T-helper 2 cell (primary cell): Measurements from ENCODE around the gene MOK.
A peak's percentile ranks its signal among the peaks of the same experiment; 100 is the strongest.

Experiments used
- DNase-seq, 5 experiments: peaks; one replicate each; pipeline versions ENCODE4 v3.0.0 to v3.0.0-alpha.2; 2012 to 2022

Gene MOK

GRCh38 chr14:102283631-102284129 is 21.3 kb downstream of the MOK start:
- DNase-seq: no peak

DNA sequence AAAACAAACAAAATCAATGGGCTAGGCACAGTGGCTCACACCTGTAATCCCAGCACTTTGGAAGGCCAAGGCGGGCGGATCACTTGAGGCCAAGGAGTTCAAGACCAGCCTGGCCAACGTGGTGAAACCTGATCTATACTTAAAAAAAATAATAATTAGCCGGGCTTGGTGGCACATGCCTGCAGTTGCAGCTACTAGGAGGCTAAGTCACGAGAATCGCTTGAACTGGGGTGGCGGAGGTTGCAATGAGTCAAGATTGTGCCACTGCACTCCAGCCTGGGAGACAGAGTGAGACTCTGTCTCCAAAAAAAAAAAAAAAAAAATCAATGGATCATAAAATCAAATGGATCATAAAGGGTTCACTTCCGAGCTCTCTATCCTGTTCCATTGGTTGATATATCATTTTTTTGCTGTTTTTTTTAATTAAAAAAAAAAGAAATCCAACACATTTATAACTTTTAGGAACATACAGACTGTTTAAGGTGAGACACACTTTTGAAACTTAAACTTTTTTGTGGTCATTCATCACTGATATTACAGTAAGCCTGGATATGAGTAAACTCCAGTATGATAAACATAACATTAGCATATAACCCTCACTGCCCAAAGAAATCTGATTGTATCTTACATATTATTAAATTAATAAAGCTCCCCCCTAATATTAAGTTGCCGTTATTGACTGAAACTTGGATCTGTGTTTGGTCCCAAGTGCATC is 22.1 kb downstream of the MOK start:
- DNase-seq: no peak

GRCh38 chr14:102280376-102280962 is 24.5 kb downstream of the MOK start:
- no peak for DNase-seq

- DNase-seq: no peak
Measured at GRCh38 chr14:102279688-102280348, 25.1 kb downstream of the MOK start.

DNA sequence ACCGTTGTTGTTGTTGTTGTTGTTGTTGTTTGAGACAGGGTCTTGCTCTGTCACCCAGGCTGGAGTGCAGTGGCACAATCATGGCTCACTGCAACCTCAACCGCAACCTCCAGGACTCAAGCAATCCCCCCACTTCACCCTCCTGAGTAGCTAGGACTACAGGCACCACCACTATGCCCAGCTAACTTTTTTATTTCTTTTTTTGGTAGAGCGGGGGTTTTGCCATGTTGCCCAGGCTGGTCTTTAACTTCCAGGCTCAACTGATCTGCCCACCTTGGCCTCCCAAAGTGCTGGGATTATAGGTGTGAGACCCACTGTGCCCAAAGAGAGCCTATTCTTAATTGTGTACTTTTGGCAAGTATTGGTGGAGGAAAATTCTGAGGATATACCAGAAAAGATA is 25.7 kb downstream of the MOK start:
- DNase-seq: no peak

DNA sequence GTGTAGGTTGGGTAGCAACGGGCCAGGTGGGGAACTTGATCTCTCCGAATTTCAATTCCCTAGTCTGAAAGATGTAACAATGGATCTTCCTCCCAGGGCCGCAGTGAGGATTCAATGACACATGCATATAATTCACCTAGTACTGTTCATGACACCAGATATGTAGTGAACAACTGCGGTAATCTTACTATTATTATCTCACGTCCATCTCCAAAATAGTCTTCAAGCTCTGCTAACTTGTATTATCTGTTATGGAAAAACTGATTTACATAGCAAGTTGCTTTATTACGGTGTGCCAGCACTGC is 26.4 kb downstream of the MOK start:
- no peak for DNase-seq

GRCh38 chr14:102277874-102278630 is 26.9 kb downstream of the MOK start:
- DNase-seq: no peak

GRCh38 chr14:102275866-102276265 is 29.1 kb downstream of the MOK start:
- DNase-seq: no peak

DNA sequence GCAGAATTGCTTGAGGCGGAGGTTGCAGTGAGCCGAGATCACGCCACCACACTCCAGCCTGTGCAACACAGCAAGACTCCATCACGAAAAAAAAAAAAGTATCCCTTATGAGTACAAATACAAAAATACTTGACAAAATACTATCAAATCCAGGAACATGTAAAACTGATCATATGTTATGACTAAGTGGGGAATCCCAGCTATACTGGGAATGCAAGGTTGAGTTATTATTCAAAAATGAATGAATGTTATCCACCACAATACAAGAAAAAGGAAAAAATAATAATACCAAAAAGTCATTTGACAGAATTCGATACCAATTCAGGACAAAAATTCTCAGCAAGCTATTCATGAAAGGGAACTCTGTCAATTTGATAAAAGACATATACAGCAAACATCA is 32.6 kb downstream of the MOK start:
- DNase-seq: no peak

GRCh38 chr14:102264775-102265174 is 40.2 kb downstream of the MOK start:
- DNase-seq: no peak

DNA sequence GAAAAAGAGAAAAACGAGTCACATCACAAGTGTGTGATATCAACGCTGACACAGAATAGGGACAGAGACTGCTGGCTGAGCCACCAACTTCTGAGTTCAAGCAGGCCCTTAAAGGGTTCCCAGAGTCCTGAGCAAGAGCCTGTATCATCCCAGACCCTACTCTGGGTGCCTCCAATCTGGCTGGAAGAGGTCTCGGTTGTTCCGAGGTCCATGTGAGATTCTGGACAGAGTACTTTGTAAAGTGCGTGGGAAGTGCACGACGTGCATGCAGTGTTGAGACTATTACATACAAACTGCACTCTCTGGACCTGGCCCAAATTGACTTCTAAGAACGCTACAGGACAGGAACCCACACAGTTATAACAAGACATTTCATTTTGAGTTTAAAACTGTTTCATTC is 40.6 kb downstream of the MOK start:
- peak in 1 of 5 experiments; percentile 4 for DNase-seq

- DNase-seq: no peak
Measured at GRCh38 chr14:102262929-102263462, 42.0 kb downstream of the MOK start.

DNA sequence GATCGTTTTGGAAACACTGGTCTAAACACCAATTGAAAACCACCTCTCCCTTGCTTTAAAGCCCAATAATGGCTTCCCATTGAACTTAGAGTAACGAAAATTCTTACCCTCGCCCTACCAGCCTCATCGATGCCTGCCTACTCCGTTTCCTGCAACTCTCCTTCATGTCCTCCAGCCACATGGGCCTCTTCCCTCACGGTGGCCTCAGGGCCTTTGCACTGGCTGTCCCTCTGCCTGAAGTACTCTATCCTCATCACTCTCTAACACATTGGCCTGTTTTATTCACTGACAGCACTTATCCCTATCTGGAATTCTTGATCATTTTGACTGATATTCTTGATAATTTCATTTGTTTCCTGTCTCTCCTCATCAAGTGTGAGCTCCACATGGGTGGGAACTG is 46.8 kb downstream of the MOK start:
- no peak for DNase-seq

GRCh38 chr14:102256716-102257115 is 48.2 kb downstream of the MOK start:
- no peak for DNase-seq

DNA sequence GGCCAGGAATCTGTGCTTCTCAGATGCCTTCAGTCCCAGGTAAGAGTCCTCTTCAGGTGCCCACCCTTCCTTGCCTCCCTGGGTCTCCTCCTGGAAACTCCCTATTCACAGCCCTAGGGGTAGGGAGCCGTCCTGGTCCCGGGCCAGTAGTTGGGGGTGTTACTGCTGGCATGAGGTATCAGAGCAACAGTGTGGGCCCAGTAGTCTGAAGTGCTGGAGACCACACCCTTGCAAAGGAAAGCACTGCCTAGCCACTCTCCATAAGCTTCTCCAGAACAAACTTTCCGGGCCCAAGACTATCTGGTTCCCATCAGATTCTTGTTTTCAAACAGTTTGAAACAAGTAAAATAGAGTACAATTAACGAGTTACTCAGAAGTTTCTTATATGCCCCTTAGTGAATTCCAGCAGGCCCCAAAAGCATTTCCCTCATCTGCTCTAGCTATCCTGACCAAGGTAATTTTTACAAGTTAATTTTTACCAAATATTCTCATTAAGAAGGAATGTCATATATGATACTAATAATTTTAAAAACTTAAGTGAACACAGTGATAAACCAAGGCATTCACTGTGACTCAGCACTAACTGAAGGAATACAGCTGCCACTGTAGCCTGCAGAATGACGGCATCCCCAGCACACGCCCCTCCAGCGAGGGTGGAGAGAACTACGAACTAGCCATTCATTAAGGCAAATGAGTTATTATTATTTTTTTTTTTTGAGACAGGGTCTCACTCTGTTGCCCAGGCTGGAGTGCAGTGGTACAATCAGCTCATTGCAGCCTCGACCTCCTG is 49.4 kb downstream of the MOK start:
- no peak for DNase-seq

GRCh38 chr14:102252834-102253801 is 51.8 kb downstream of the MOK start:
- DNase-seq: no peak

- no peak for DNase-seq
Measured at GRCh38 chr14:102251161-102251560, 53.8 kb downstream of the MOK start.

GRCh38 chr14:102250636-102251035 is 54.3 kb downstream of the MOK start:
- no peak for DNase-seq

GRCh38 chr14:102249981-102250380 is 55.0 kb downstream of the MOK start:
- no peak for DNase-seq

- DNase-seq: no peak
Measured at GRCh38 chr14:102249041-102249440, 55.9 kb downstream of the MOK start.

GRCh38 chr14:102248121-102248520 is 56.8 kb downstream of the MOK start:
- DNase-seq: no peak
